SK-N-MC (cell line): Measurements from ENCODE around the gene SUN2.

ENCODE experiments used
- EZH2 ChIP-seq: fragments of 200-600 bp; sonication (generic); IDR thresholded peaks from one replicate; pipeline ENCODE4 v1.6.1; 2017; ENCODE audit warnings: antibody characterized with exemption
- POLR2AphosphoS5 ChIP-seq: IDR thresholded peaks from 2 replicates; pipeline ENCODE4 v1.6.1; 2012; ENCODE audit warnings: mild to moderate bottlenecking, low read depth, low read length, borderline replicate concordance

DNA sequence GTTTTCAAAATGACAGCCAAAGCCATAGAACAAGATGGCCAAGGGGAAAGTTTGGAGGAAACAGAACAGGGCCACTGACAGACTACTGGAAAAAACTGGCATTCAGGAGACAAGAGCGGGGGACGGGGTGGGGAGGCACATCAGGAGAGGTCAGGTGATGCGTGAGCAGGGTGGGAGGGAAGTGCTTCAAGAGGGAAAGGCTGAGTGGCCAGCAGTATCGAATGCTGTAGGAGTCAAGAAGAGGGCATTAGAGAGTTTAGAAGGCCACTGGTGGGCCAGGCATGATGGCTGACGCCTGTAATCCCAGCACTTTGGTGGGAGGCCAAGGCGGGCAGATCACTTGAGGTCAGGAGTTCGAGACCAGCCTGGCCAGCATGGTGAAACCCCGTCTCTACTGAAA is 41.9 kb downstream of the SUN2 start:
- TF ChIP-seq POLR2AphosphoS5 (no peak), EZH2 (no peak)
